ENCODE data around the gene APOBEC3B. TPM values are rescaled to one million over a fixed set of nuclear protein-coding genes. Genes with fewer than 3 reads are reported as not detected.
"Not testable (repeated sequence)": the region's sequence is repeated elsewhere in the genome, so short reads cannot be mapped to it uniquely, and the experiment has no call there.

The APOBEC3B gene
- total RNA-seq, 2 donors from 2014 or later = 0.90 TPM; not detected in 1

DNA sequence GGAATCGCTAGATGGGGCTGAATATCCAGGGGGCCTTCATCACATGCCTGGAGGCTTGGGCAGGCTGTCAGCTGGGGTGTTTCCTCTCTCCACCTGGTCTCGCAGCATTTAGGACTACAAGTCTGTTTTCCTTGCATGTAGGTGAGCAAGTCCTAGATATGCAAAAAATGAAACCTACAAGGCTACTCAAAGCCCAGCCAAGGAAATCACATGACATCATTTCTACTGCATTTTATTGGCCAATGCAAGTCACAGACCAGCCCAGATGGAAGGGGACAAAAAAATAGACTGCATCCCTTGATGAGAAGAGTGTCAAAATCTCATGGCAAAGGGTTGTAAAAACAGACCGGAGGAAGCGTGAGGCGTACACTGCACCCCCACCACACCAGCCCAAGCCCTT is 9.6 kb upstream of the APOBEC3B start:
- DNase-seq (ENCODE audit: low spot score) = no peak
- Histone ChIP-seq H3K9me3 (no peaks in the 10 kb centered on the region), H3K4me3 (no peak overlapping the region), H3K36me3 (no peaks in the 10 kb centered on the region), H3K27ac (no peak overlapping the region), H3K27me3 (no peaks in the 10 kb centered on the region), H3K4me1 (no peaks in the 10 kb centered on the region)
- TF ChIP-seq, protein P1, sequence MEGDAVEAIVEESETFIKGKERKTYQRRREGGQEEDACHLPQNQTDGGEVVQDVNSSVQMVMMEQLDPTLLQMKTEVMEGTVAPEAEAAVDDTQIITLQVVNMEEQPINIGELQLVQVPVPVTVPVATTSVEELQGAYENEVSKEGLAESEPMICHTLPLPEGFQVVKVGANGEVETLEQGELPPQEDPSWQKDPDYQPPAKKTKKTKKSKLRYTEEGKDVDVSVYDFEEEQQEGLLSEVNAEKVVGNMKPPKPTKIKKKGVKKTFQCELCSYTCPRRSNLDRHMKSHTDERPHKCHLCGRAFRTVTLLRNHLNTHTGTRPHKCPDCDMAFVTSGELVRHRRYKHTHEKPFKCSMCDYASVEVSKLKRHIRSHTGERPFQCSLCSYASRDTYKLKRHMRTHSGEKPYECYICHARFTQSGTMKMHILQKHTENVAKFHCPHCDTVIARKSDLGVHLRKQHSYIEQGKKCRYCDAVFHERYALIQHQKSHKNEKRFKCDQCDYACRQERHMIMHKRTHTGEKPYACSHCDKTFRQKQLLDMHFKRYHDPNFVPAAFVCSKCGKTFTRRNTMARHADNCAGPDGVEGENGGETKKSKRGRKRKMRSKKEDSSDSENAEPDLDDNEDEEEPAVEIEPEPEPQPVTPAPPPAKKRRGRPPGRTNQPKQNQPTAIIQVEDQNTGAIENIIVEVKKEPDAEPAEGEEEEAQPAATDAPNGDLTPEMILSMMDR (IDR thresholded peaks at IDR 0.05) = no peak

DNA sequence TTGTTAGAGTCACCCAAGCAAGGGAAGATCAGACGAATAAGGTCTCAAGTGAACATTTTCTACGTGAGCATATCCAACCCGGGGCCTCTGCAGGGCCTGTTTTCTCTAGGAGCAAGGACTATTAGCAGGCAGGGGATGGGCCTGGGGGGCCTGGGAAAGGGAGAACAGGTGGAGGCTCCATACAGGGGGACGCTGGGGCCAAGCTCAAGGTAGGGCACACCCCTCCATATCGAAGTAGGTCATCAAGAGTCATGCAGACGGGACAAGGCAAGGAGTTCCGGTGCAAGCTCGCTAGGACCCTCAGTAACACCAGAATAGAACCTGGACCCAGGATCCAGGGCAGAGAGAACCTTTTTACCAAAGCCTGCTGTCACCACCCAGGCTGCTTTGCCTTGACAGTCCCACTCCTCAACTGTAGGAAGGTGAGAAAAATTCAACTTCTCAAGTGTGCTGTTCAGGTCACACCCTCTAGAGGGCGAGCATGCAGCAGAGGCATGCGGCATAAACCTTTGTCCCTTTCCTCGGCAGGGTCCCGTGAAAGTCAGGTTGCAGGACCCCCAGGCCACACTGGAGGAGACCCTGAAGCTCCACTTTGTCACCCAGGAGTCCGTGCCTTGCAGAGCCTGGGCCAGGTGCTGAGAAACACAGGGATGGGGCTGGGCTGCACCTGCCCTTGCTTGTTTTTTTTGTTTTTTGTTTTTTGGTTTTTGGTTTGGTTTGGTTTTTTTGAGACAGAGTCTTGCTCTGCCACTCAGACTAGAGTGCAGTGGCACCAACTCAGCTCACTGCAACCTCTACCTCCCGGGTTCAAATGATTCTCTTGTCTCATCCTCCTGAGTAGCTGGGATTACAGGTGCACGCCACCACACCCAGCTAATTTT is 8.6 kb upstream of the APOBEC3B start:
- Histone ChIP-seq H3K27ac (no peak overlapping the region), H3K4me3 (no peak overlapping the region), H3K27me3 (no peaks in the 10 kb centered on the region), H3K9me3 (no peaks in the 10 kb centered on the region), H3K4me1 (no peaks in the 10 kb centered on the region), H3K36me3 (no peaks in the 10 kb centered on the region)
- DNase-seq (ENCODE audit: low spot score) = no peak
- TF ChIP-seq, protein P1 (IDR thresholded peaks at IDR 0.05) = peak in 1 of 2 donors; percentile 64

DNA sequence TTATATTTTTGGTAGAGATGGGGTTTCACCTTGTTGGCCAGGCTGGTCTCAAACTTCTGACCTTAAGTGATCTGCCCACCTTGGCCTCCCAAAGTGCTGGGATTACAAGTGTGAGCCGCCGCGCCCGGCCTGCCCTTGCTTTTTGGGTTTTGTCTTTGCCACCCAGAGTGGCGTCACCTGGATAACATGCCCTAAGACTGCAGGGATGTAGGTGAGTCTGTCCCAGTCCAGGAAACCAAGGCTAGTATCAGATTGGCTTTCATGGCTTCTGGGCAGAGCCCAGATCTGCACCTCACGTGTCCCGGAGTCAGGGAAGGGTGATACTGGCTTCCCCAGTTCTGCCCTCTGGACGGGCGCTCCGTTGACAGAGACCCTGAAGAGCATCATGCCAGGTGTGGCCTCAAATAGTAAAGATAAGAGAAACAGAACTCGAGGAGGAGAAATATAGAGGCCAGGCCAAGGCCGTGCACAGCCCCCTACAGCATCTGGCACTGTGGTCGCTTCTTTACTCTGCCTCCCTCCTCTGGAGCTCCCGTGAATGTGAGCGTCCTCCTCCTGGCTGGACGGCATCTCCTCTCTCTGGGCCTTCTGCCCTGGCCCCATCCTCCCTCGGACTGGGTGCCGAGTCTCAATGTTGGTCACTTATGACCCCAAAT is 7.8 kb upstream of the APOBEC3B start:
- H3K36me3 ChIP-seq = no peaks in the 10 kb centered on the region
- no peaks in the 10 kb centered on the region for H3K27me3 ChIP-seq
- no peaks in the 10 kb centered on the region for H3K9me3 ChIP-seq
- no peak overlapping the region for H3K27ac ChIP-seq
- TF ChIP-seq, protein P1 (IDR thresholded peaks at IDR 0.05) = no peak
- H3K4me3 ChIP-seq = no peak overlapping the region
- DNase-seq (ENCODE audit: low spot score) = no peak
- no peaks in the 10 kb centered on the region for H3K4me1 ChIP-seq

DNA sequence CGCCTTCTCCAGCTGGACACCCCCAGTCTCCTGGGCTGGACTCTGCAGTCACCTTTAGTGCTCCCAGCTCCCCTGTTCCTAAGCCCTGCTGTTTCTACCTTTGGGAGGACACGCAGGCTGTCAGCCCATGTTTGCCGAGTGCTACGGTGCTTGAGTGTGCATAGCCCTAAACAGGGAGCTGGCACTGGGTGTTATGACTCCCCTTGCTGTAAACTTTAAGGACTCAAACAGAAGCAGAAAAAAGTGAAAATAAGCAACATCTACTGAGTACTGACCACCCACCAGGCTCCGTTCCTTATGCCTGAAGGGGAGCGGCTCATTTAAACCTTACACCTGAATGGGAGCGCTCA is 7.3 kb upstream of the APOBEC3B start:
- no peak overlapping the region for H3K4me3 ChIP-seq
- DNase-seq (ENCODE audit: low spot score) = no peak
- no peaks in the 10 kb centered on the region for H3K4me1 ChIP-seq
- no peak overlapping the region for H3K27ac ChIP-seq
- H3K9me3 ChIP-seq = no peaks in the 10 kb centered on the region
- TF ChIP-seq, protein P1 (IDR thresholded peaks at IDR 0.05) = no peak
- no peaks in the 10 kb centered on the region for H3K27me3 ChIP-seq
- no peaks in the 10 kb centered on the region for H3K36me3 ChIP-seq

DNA sequence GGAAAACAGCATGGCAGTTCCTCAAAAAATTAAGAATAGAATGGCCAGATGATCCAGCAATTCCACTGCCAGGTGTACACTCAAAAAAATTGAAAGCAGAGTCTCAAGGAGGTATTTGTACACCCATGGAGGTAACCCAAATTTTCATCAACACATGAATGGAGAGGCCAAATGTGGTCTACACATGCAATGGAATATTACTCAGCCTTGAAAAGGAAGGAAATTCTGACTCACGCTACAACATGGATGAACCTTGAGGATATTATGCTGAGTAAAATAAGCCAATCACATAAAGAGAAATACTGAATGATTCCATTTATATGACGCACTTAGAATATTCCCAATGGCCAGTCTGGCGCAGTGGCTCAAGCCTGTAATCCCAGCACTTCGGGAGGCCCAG is 4.9 kb upstream of the APOBEC3B start:
- not testable (repeated sequence) for H3K4me1 ChIP-seq; H3K36me3 ChIP-seq; H3K4me3 ChIP-seq; DNase-seq (ENCODE audit: low spot score); H3K9me3 ChIP-seq; H3K27ac ChIP-seq; H3K27me3 ChIP-seq

DNA sequence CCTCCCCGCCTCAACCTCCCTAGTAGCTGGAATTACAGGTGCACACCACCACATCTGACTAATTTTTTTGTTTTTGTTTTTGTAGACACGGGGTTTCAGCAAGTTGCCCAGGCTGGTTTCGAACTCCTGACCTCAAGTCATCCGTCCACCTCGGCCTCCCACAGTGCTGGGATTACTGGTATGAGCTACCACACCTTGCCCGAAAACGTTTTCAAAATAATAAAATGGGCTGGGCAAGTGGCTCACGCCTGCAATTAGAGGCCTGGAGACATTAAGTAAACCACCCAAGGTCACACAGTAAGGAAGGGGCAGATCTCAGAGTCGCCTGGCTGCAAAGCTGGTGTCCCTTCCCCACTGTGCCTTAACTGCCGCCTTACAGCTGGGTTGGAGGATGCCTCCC is 1.6 kb upstream of the APOBEC3B start:
- not testable (repeated sequence) for DNase-seq (ENCODE audit: low spot score); H3K27me3 ChIP-seq; H3K36me3 ChIP-seq; H3K4me3 ChIP-seq; H3K9me3 ChIP-seq; H3K4me1 ChIP-seq; H3K27ac ChIP-seq

All from right atrium auricular region (tissue), 2 donors.